ENCODE results near the gene NAALADL2.

DNA sequence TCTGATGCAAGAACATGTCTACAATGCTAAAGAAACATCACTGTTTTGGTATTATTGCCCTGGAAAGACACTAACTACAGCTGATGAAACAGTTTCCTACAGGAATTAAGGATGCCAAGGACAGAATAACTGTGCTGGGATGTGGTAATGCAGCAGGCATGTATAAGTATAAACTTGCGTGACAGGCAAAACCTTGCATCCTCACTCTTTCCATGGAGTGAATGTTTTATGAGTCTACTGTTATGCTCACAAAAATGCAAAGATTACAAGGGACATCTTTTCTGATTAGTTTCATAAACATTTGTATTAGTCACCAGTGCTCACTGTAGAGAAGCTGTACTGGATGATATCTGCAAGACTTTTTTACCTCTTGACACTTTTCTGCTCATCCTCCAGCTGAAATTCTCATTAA is 143.6 kb downstream of the NAALADL2 start:
- TF ChIP-seq, protein P1, sequence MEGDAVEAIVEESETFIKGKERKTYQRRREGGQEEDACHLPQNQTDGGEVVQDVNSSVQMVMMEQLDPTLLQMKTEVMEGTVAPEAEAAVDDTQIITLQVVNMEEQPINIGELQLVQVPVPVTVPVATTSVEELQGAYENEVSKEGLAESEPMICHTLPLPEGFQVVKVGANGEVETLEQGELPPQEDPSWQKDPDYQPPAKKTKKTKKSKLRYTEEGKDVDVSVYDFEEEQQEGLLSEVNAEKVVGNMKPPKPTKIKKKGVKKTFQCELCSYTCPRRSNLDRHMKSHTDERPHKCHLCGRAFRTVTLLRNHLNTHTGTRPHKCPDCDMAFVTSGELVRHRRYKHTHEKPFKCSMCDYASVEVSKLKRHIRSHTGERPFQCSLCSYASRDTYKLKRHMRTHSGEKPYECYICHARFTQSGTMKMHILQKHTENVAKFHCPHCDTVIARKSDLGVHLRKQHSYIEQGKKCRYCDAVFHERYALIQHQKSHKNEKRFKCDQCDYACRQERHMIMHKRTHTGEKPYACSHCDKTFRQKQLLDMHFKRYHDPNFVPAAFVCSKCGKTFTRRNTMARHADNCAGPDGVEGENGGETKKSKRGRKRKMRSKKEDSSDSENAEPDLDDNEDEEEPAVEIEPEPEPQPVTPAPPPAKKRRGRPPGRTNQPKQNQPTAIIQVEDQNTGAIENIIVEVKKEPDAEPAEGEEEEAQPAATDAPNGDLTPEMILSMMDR (conservative IDR thresholded peaks at IDR 0.05), result no peak
- no peak for TF ChIP-seq ZFX (IDR thresholded peaks at IDR 0.05)
